GM12891 (cell line): ENCODE results near the gene MYL10.

ENCODE experiments used
- PAX5 ChIP-seq: IDR thresholded peaks from 2 replicates; pipeline ENCODE4 v1.6.1; 2011; ENCODE audit warnings: low read length, moderate library complexity, mild to moderate bottlenecking; ENCODE audit not compliant: insufficient read depth, severe bottlenecking
- POLR2A ChIP-seq: IDR thresholded peaks from 2 replicates; pipeline ENCODE4 v1.6.1; 2011; ENCODE audit warnings: low read depth, low read length, control low read depth
- POLR2AphosphoS5 ChIP-seq: IDR thresholded peaks from 2 replicates; pipeline ENCODE4 v1.6.1; 2011; ENCODE audit warnings: low read depth, low read length, control low read depth
- SPI1 ChIP-seq: IDR thresholded peaks from 2 replicates; pipeline ENCODE4 v1.6.1; 2011; ENCODE audit warnings: low read depth, low read length, control low read depth
- TAF1 ChIP-seq: IDR thresholded peaks from 2 replicates; pipeline ENCODE4 v1.6.1; 2011; ENCODE audit warnings: low read depth, low read length, control low read depth

DNA sequence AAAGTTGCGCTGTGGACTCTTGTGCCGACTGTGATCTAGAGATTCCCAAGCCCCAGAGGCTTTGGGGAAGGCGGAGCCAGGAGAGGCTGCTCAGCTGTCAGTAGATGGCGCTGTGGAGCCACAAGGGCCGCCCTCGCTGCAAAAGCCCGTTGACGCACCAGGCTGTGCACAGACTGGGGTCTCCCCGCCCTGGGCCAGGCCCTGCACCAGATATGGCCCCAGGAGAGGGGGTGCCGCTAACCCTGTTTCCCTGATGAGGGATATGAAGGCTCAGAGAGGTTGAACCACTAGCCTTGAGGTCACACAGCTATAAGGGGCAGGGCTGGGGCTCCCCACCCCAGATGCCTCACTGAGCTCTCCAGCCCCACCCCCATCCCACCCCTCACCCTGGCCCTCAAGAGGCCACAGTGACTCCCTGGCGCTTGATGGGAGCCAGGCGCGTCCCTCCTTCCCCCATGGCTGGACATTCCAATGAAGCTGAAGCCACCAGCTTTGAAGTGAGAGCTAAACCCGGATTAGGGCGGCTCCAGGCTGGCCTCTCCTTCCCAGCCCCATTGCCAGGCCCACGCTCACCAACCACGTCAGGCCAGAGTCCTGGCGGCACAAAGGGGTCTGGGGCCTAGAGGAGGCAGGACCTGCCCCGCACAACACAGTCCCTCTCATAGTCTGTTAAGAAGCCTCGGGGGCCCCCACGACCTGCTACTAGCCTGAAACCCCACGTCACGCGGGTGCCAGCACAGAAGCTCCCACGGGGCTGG is 26.4 kb downstream of the MYL10 start:
- TF ChIP-seq POLR2AphosphoS5 = no peak
- TF ChIP-seq SPI1 = no peak
- no peak for TF ChIP-seq POLR2A
- TF ChIP-seq TAF1 = no peak
- no peak for TF ChIP-seq PAX5
